GM18867 (cell line): Measurements from ENCODE around the gene JARID2.
"Not testable (repeated sequence)": the region's sequence is repeated elsewhere in the genome, so short reads cannot be mapped to it uniquely, and the experiment has no call there.

ENCODE experiments used
- ATAC-seq: cut with Tn5 transposase; IDR thresholded peaks from one replicate; pipeline ENCODE4 v1.9.1; 2021; ENCODE audit warnings: mild to moderate bottlenecking, moderate library complexity; ENCODE audit not compliant: unreplicated experiment

The JARID2 gene

DNA sequence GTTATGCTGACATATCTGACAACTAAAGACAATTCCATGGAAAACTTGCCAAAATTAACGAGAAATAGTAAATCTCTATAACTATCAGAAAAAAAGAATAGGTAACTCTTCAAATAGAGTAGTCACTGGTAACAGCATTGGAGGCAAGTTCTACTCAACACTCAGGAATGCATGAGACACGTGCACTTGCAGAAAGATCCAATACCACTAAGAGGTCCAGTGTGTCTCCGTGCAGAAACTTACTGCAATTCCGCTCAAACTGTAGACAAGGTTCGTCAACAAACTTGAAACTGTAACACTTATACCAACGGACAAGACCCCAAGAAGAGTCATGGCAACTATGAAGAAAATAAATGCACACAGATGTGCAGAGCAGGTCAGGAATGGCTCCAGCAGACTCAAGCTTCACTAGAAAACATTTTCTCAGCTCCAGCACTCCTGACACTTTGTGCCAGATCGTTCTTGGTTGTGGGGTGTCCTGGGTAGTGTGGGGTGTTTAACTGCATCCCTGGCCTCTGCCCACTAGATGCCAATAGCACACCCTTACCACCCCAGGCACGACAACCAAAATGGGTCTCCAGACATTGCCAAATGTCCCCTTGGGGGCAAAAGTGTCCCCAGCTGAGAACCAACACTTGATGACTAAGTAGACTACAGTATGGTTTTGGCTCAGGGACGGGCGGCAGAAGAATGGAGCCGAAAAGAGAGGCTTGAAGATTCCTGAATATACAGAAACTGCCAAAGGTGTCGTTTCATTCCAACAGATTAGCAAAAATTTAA, 282.2 kb downstream of the JARID2 start:
- no peak for ATAC-seq

DNA sequence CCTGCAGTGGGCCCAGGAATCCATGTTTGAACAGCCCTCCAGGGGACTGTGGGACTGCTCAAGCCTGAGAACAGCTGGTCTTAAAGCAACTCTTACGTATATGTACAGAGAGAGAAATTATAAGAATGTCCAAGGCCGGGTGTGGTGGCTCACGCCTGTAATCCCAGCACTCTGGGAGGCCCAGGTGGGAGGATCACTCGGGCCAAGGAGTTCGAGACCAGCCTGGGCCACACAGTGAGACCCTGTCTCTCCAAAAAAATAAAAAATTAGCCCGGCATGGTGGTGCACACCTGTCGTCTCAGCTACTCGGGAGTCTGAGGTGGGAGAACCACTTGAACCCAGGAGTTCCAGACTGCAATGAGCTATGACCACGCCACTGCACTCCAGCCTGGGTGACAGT, 283.0 kb downstream of the JARID2 start:
- no peak for ATAC-seq

DNA sequence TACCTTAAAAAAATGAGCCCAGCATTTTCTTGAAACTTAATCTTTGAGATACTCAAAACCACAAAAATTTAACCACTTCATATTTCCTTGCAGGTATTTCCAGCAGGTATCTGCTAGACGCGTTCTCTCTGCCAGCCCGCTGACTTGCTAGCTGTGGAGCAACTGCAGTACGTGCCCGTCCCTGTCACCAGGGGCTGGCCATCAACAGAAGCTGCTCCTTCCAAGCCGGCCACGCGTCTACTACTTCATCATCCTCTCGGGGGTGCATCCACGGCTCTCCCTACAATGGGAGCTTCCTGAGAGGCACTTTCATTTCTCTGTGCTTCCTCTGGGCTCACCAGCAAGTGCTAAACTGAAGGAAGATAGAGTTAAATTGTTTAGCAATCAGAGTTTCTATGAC, 284.5 kb downstream of the JARID2 start:
- ATAC-seq, result no peak

DNA sequence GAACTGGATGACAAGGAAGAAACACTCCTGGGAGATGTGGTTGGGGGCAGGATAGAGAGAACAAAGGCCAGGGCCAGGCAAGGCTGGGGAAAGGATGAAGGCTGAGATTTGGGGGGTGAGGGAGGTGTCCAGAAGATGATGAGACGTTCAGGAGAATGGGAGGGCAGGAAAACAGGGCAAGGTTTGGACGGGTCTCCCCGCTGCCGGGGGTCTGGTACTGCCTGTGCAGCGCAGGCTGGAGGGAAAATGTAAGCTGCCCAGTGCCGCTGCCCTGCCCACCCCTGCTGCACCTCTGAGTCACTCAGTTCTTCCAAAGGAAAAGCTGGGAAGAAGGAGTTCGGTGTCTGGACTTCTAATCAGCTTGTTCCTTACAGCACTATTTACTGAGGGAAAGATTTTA, 286.1 kb downstream of the JARID2 start:
- ATAC-seq, result no peak

DNA sequence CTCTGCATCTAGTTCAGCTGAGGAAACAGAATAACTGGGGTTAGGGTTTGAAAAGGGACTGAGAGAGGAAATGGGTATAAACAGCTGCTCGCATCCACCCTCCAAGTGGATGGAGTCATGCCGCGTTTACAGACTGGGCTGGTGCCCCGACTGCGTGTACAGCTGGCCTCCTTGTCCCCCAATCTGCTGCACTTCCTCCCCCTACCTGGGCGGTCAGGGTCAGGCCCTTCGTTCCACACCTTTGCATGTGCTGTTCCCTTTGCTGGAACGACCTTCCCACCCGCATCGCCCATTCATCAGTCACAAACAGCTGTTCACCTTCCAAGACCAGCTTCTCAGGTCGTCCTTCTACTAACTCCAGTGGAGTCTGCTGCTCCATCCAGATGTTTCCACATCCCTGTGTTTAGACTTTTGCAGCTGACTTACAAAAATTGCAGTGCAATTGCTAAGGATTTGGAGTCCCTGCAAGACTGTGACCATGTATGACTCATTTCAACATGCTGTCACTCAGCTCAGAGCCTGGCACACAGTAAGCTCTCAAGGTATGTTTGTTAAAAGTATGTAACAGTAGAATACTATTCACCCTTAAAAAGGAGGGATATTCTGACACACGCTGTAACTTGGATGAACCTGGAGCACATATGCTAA, 287.6 kb downstream of the JARID2 start:
- ATAC-seq, result no peak

DNA sequence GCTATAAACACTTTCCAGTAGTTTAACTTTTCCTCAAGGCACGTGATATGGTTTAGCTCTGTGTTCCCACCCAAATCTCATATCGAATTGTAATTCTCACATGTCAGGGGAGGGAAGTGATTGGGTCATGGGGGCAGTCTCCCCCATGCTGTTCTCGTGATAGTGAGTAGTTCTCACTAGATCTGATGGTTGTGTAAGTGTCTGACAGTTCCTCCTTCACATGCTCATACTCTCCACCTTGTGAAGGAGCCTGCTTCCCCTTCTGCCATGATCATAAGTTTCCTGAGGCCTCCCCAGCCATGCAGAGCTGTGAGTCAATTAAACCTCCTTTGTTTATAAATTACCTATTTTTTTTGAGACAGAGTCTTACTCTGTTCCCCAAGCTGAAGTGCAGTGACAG, 289.1 kb downstream of the JARID2 start:
- no peak for ATAC-seq

DNA sequence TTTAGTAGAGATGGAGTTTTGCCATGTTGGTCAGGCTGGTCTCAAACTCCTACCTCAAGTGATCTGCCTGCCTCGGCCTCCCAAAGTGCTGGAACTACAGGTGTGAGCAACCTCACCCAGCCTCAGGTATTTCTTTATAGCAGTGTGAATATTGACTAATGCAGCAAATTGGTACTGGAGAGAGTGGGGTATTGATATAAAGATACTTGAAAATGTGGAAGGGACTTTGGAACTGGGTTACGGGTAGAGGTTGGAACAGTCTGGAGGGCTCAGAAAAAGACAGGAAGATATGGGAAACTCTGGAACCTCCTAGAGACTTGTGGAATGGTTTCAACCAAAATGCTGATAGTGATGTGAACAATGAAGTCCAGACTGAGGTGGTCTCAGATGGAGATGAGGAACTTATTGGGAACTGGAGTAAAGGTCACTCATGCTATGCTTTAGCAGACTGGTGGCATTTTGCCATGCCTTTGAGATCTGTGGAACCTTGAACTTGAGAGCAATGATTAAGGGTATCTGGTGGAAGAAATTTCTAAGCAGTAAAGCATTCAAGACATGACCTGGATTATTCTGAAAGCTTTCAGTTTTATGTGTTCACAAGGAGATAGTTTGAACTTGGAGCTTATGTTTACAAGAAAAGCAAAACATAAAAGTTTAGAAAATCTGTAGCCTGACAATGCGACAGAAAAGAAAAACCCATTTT, 289.8 kb downstream of the JARID2 start:
- ATAC-seq, result no peak

DNA sequence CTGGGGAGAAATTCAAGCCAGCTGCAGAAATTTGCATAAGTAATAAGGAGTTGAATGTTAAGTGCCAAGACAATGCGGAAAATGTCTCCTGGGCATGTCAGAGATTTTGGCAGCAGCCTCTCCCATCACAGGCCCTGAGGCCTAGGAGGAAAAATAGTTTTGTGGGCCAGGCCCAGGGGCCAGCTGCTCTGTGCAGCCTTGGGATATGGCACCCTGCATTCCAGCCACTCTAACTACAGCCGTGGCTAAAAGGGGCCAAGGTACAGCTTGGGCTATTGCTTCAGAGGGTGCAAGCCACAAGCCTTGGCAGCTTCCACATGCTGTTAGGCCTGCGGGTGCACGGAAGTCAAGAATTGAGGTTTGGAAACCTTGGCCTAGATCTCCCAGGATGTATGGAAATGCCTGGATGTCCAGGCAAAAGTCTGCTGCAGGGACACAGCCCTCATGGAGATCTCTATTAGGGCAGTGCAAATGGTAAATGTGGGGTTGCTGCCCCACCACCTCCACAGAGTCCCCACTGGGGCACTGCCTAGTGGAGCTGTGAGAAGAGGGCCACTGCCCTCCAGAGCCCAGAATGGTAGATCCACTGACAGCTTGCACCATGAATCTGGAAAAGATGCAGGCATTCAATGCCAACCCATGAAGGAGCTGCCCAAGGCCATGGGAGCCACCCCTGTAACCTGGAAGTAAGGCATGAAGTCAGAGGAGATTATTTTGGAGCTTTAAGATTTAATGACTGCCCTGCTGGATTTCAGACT, 290.5 kb downstream of the JARID2 start:
- ATAC-seq, result no peak

DNA sequence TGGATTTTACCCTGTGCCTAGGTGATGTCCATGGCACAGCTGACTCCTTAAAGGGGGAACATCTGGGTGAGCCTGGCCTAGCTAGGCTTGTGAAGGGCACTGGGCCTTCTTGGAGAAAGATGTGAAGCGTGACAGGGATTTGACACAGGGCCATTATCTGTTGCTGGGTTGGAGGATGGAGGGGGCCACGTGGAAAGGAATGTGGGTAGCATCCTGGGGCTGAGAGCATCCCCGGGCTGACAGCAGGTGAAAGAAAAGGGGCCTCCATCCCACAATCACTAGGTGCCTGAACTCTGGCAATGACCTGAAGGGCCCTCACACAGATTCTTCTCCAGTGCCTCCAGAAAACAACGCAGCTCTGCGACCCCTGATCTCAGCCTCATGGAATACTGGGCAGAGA, 292.2 kb downstream of the JARID2 start:
- ATAC-seq, result no peak

DNA sequence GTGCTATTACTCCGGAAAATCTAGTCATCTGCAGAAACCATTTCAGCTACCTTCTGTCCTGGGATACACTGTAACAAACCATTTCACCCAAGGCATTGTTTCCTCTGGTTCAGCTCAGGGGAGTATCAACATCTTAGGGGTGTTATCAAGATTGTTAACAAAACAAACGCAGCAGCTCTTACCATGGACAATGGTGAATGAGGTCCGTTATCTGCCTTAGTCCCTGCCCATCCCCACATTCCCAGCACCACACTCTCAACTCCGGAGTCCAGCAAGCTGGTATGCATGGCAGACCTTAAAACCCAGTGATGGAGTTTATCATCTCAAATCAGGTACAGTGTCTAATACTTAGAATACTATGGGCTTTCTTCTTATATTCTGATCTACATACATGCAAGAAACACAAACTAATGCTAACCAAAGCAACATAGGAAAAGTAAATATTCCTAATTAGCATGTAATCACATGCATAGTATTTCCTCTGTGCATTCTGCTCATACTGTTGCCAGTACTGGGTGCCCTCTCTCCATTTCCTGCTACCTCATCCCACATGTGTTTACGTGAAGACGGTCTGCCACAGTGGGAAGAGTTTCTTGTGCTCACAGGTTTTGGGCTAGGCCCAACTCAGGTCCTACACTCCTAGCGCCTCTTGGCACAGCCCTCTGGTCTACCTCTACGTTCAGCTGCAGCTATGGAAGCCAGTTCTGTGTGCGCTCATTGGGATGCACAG, 293.1 kb downstream of the JARID2 start:
- no peak for ATAC-seq

DNA sequence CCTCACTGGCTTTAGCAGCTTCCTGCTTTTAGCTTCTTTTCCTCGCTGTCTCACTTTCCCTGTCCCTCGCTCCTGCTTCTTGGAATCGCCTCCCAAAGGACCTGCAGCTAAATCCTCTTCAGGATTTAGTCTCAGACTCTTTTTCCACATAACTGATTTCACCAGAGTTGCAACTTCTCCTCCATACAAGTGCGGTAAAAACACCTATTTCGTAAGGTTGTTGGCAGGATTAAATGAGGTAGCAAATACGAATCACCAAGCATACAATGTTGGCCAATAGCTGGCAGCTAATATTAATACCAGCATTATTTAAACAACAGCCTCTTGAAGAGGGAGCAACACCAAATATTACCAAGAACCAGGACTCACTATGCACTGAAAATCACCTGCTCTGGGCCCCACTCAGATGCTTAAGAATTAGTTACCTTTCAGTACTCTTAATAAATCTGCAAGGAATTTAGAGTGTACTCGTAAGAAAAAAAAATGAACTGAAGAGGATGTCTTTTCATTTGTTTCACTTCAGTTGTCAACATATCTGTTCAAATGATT, 293.9 kb downstream of the JARID2 start:
- ATAC-seq, result no peak

DNA sequence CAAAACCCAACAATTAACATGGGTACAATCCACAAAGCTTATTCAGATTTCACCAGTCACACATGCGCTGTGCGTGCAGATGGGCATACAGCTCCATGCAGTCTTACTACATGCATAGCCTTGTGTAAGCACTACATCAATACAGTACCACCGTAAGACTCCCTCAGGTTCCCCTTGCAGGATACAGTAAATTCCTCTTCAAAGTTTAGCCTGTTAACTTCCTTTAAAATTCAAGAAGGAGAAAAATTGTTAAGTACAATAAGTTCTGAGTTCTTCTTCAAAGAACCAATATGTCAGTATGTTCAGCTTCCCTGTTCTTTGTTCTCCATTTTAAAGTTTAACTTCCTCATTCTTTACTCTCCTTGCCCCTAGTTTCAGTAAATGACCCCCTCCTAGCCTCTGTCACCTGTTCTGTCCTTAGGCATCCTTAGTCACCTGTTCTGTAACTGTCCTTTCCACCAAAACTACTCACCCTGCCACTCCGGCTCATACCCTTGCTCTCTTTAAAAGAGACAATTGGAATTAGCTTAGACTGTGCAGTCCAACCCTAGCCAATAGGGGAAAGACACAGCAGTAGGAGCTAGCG, 297.6 kb downstream of the JARID2 start:
- not testable (repeated sequence) for ATAC-seq

DNA sequence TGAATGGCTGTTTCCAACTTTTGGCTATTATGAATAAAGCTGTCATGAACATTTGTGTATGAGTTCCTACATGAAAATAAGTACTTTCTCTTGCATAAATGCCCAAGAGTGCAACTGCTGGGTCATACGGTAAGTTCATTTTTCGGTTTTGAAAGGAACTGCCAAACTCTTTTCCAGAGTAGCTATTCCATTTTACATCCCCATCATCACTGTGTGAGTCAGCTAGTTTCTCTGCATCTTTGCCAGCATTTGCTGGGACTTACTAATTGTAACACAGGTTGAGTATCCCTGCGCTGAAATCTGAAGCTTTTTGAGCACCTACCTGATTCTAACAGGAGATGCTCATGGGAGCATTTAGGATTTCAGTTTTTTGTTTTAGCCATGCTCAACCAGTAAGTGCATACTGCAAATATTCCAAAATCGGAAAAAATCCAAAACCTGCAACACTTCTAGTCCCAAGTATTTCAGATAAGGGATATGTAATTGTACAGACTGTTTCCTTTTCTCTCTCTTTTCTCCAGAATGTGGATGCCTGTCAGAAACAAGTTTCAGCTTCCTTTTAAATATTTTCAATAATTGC, 298.5 kb downstream of the JARID2 start:
- ATAC-seq, result no peak

DNA sequence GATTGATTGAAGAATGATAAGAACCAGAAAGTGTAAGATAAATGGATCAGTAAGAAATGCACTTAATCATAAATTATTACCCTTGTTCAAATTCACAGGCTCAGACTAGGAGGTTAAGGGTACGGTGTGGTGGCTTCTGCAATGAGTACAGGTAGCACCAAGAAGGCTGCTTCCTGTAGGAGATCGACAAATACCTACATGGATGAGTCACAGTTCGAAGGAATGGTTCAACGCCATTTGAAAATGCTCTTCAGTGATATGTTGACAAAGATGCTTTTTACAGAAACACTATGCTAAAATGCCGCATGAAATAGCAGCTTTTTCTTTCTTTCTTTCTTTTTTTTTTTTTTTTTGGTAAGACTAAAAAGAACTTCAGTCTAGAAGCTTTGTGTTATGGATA, 300.7 kb downstream of the JARID2 start:
- no peak for ATAC-seq

DNA sequence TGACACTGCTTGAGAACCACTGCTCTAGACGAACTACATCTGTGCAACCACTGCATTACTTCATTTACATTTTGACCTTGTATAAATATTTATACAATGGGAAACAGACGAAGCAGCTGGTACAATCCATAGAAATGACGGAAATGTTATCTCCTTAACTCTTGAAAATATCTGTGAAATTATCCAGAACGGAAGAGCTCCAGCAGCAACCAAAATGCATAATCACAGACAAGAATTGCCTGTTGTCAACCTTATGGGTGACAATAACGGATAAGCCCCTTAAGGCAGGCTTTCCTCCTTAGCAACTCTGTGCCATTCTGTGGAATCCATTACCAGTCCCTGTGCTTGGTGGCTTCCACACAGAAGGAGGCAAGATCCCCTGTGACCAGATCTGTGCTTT, 301.5 kb downstream of the JARID2 start:
- no peak for ATAC-seq

DNA sequence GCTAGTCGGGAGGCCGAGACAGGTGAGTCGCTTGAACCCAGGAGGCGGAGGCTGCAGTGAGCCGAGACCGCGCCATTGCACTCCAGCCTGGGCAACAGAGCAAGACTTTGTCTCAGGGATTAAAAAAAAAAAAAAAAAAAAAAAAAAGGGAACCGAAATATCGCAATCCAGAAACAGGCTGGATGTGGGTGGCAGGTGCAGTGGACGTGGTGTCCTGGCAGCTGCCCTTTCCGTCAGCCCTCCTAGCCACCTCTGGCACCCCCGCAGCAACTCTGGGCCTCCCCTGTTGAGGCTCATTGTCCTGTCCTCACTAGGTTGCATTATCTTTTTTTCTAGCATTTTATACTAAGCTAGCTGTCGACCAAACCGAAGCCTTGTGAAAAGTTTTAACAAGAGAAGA, 303.5 kb downstream of the JARID2 start:
- no peak for ATAC-seq

DNA sequence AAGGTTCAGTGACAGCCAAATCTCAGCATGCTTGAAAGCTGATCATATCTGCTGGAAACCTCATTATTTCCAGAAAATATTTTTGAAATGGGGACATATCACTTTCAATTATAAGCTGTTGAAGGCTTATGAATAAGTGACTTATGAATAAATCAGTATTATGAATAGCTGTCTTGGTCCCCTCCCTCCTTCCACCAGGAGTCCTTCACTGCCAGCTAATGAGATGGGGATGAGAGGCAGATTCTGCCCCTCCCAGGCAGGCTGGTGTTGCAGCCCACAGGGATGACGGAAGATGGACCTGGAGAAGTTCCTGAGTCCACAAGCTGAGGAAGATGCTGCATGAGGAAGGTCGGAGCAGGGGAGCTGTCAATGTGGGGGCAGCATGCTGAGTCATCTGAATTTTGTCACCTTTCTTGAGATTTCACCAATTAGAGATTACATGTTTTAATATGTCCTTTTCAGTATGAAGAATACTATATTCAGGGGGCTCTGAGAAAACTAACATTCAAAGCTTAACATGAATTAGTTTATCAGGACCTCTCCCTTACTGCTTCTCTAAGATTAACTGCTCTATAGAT, 304.8 kb downstream of the JARID2 start:
- no peak for ATAC-seq

DNA sequence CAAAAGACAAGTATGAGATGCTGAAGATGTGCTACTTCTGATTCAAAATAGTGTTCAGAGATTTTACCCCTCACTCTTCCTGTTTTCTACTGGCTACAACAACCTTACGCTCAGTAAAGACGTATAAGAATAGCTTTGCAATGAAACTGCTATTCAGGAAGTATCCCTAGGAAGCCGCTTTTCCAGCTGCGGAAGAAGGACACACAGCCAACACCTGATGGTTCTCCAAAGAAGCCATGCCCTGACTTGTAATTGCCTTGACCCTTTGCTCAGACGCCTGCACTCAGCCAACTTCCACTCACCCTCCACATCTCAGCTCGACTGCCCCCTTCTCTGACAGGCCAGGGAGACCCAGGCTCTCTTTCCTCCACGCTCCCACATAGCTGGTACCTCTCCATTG, 305.4 kb downstream of the JARID2 start:
- ATAC-seq, result no peak

DNA sequence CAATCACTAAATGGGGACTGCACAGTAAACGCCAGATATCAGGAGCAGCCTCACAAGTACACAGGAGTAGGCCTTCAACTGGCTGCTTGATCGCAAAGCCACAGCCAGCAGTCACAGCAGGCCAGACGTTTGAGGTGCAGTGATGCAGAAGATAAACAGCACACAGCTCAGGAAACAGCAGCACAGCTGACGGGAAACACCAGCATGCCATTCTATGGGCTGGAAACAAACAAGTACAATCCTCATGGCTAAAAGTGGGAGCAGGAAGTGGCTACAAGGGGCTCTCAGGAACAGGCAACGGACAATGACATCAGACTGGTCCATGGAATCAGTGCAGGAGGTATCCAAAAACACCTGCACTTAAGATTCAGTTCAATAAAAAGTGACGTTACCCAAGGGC, 305.9 kb downstream of the JARID2 start:
- ATAC-seq, result no peak
